Spleen (tissue), 11 donors: ENCODE results near the gene PPP1R9B. TPM values are rescaled to one million over a fixed set of nuclear protein-coding genes. Genes with fewer than 3 reads are reported as not detected.

Experiments used
- DNase-seq: peaks from one replicate; pipeline ENCODE4 v3.0.0-alpha.2; 2020
- H3K27ac ChIP-seq, 8 donors: fragments of 200-600 bp; sonication (generic) in 7 of 8; 1 replicate in 4 of 8; 2 replicates in 4 of 8; pipeline versions ENCODE4 v1.5.0 to v1.8.0; 2016 to 2021; ENCODE audit warnings: inconsistent platforms in 4 of 8, mild to moderate bottlenecking in 4 of 8, moderate library complexity in 1 of 8
- H3K27me3 ChIP-seq, 7 donors: fragments of 200-600 bp; sonication (generic) in 6 of 7; replicated peaks in 1 of 7; 1 replicate in 4 of 7; 2 replicates in 3 of 7; pipeline versions ENCODE4 v1.5.0 to v1.8.0; 2016 to 2021; ENCODE audit warnings: inconsistent platforms in 3 of 7, mild to moderate bottlenecking in 1 of 7
- H3K36me3 ChIP-seq, 6 donors: fragments of 200-600 bp; sonication (generic) in 5 of 6; 1 replicate in 4 of 6; 2 replicates in 2 of 6; pipeline versions ENCODE4 v1.5.0 to v1.8.0; 2016 to 2021; ENCODE audit warnings: inconsistent platforms in 2 of 6
- H3K4me1 ChIP-seq, 6 donors: fragments of 200-600 bp; sonication (generic) in 5 of 6; 1 replicate in 3 of 6; 2 replicates in 3 of 6; pipeline versions ENCODE4 v1.5.0 to v1.8.0; 2016 to 2021; ENCODE audit warnings: inconsistent platforms in 3 of 6
- H3K4me3 ChIP-seq, 8 donors: fragments of 200-600 bp; sonication (generic) in 7 of 8; 1 replicate in 4 of 8; 2 replicates in 4 of 8; pipeline versions ENCODE4 v1.5.0 to v1.8.0; 2016 to 2021; ENCODE audit warnings: inconsistent platforms in 4 of 8, mild to moderate bottlenecking in 4 of 8, moderate library complexity in 2 of 8
- H3K9me3 ChIP-seq, 8 donors: fragments of 200-600 bp; sonication (generic) in 7 of 8; 1 replicate in 4 of 8; 2 replicates in 4 of 8; pipeline versions ENCODE4 v1.5.0 to v1.8.0; 2016 to 2021; ENCODE audit warnings: inconsistent platforms in 4 of 8
- CTCF ChIP-seq, 11 experiments: fragments of 200-600 bp in 7 of 11; fragments of 450-650 bp in 4 of 11; sonication (generic) in 4 of 11; IDR thresholded peaks in 8 of 11; conservative IDR thresholded peaks in 3 of 11; 1 replicate in 7 of 11; 2 replicates in 4 of 11; pipeline versions ENCODE4 v1.4.0 to v1.8.0; 2016 to 2021; ENCODE audit warnings: antibody characterized with exemption in 11 of 11, inconsistent platforms in 4 of 11, mild to moderate bottlenecking in 1 of 11
- POLR2A ChIP-seq, 3 donors: fragments of 450-650 bp; IDR thresholded peaks; one replicate each; pipeline ENCODE4 v1.5.1; 2017; ENCODE audit warnings: antibody characterized with exemption in 3 of 3, mild to moderate bottlenecking in 1 of 3
- POLR2AphosphoS5 ChIP-seq, 3 donors: sonication (generic); formaldehyde crosslinking; IDR thresholded peaks; one replicate each; pipeline ENCODE4 v1.5.1; 2017; ENCODE audit warnings: antibody characterized with exemption in 3 of 3
- WGBS, 5 donors: extraction: QIAGEN DNeasy Blood & Tissue Kit in 3 of 5; methylation state at CpG; one replicate each; pipeline versions ENCODE4 v1.1.5 to v1.1.7; 2013 to 2018; 5-methylcytosine and 5-hydroxymethylcytosine counted together
- intact Hi-C: fragments of 100-400 bp; cut with DNase I; formaldehyde crosslinking; loops from one replicate; pipeline ENCODE4 v1.15.0; 2023; ENCODE audit warnings: low total_unique reads
- polyA plus RNA-seq, 3 donors: library from polyadenylated mRNA; stranded (reverse); fragments of 200-250 nt; gene quantifications; one replicate each; pipeline ENCODE4 v1.2.1, GENCODE V29; 2013
- total RNA-seq, 7 donors: library from RNA; depleted of rRNA in 3 of 7; stranded (reverse); fragments of >200 nt in 3 of 7; fragmentation: NEBNext Ultra II Directional in 4 of 7; extraction: Animal tissue kit (Norgen Biotek cat#: 25700) in 4 of 7; gene quantifications; one replicate each; pipeline versions ENCODE4 v1.1.0 to v1.2.1, GENCODE V29; 2016 to 2021
- donor health status: healthy with polysubstance abuse.
- donor health status: DM: no; HTN: no; CAD: no; lungs with moderate emphysema.
- donor health status: DM: no; HTN: no; CAD: no.
- donor health status: Bipolar disorder and iron deficiency.
- donor health status: healthy.
- donor health status: DM: no; HTN: no; CAD: no.
- donor health status: DM: yes; HTN: yes; CAD: no.

PPP1R9B gene
- total and polyA plus RNA-seq, 10 donors = 30.0 to 136 (median 86.2) TPM

GRCh38 chr17:50151937-50152547 lies 1.6 kb upstream of the PPP1R9B start:
- H3K27me3 ChIP-seq = no peaks in the 10 kb centered on the region
- 0 to 2% (median 1%) methylated on average over 10 to 12 of the region's 12 CpGs for WGBS, 5 donors
- intact Hi-C loops = no loop called here

DNA sequence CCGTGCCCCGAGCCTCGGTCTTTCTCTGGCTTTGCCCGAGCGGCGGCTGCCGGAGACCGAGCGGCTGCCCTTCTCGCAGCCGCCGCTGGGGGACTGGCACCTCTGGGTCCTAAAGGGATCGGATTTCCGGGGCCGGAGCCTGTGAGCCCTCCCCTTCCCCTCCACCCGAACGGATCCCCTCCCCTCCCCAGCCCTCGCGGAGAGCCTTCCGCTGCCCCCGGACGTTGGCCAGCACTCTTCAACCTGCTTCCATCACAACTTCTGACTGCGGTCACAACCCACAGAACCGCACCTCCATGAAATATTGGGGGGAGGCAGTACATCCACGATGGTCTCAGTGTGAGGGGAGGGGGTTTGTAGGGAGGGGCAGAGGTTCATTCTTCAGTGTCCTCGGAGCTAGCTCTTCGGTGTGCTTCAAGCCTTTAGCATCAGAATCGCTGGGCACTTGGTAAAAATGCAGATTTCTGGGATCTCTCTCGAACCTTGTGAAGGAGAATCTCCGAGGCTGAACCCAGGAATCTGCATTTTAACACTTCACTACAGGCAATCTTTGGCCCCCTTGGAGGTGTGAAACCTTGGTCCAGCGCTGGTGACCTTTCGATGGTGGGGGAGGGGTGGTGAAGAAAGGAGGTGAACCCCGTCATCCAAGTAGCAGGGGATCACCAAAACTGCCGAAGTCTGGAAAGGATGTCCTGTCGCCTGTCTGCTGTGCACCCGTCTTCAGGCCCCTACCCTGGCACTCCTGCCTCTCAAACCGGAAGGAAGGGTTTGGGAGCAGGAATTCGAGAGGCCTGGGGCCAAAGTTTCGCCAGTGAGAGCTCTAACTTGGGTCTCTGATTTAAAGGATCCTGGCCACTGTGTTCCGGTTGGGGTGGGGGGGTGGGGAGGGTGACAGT lies 812 bp upstream of the PPP1R9B start:
- WGBS, 5 donors = 0 to 1% (median 1%) methylated on average over 26 to 40 of the region's 40 CpGs
- H3K36me3 ChIP-seq = peaks cover 0 to 7% (median 0%) of the 10 kb centered on the region in 6 donors
- peak overlapping the region; percentile 83 to 98 (median 88) for H3K4me3 ChIP-seq
- H3K27ac ChIP-seq = peak overlapping the region; percentile 73 to 99 (median 97)
- H3K27me3 ChIP-seq = no peaks in the 10 kb centered on the region
- peak; percentile 98 for DNase-seq
- peak; percentile 79 to 86 (median 84) for TF ChIP-seq POLR2AphosphoS5 (IDR thresholded peaks at IDR 0.05)
- TF ChIP-seq CTCF (IDR thresholded peaks at IDR 0.05 in 8 of 11, conservative IDR thresholded peaks at IDR 0.05 in 3 of 11) = peak; percentile 53 to 93 (median 81)
- peak in 1 of 3 donors; percentile 11 for TF ChIP-seq POLR2A (IDR thresholded peaks at IDR 0.05)
- peaks cover 53 to 88% (median 63%) of the 10 kb centered on the region in 6 donors for H3K4me1 ChIP-seq
- intact Hi-C loops = no loop called here
- H3K9me3 ChIP-seq = no peaks in the 10 kb centered on the region

More at GRCh38 chr17:50151937-50152547, 1.6 kb upstream of the PPP1R9B start:
- H3K9me3 ChIP-seq = no peaks in the 10 kb centered on the region
- H3K36me3 ChIP-seq = no peaks in the 10 kb centered on the region
- peak overlapping the region; percentile 83 to 98 (median 88) for H3K4me3 ChIP-seq
- peak overlapping the region; percentile 73 to 99 (median 97) for H3K27ac ChIP-seq
- no peak for TF ChIP-seq POLR2A (IDR thresholded peaks at IDR 0.05)
- TF ChIP-seq POLR2AphosphoS5 (IDR thresholded peaks at IDR 0.05) = peak; percentile 56 to 72 (median 64)
- TF ChIP-seq CTCF (IDR thresholded peaks at IDR 0.05 in 8 of 11, conservative IDR thresholded peaks at IDR 0.05 in 3 of 11) = peak in 3 of 11 experiments; percentile 12 to 33 (median 15)
- peaks cover 45 to 80% (median 55%) of the 10 kb centered on the region in 6 donors for H3K4me1 ChIP-seq
- peak; percentile 93 for DNase-seq

GRCh38 chr17:50149417-50150353 lies 792 bp downstream of the PPP1R9B start:
- 0 to 1% (median 1%) methylated on average over 32 to 123 of the region's 123 CpGs for WGBS, 5 donors
- peaks cover 61 to 90% (median 74%) of the 10 kb centered on the region in 6 donors for H3K4me1 ChIP-seq
- H3K9me3 ChIP-seq = no peaks in the 10 kb centered on the region
- H3K36me3 ChIP-seq = peaks cover 0 to 21% (median 5%) of the 10 kb centered on the region in 6 donors
- DNase-seq = peak; percentile 95
- H3K27me3 ChIP-seq = no peaks in the 10 kb centered on the region
- peak overlapping the region; percentile 73 to 99 (median 97) for H3K27ac ChIP-seq
- intact Hi-C loops = no loop called here
- peak overlapping the region; percentile 83 to 98 (median 88) for H3K4me3 ChIP-seq
- TF ChIP-seq POLR2AphosphoS5 (IDR thresholded peaks at IDR 0.05) = peak; percentile 45 to 76 (median 63)
- TF ChIP-seq POLR2A (IDR thresholded peaks at IDR 0.05) = no peak
- peak in 7 of 11 experiments; percentile 7 to 41 (median 22) for TF ChIP-seq CTCF (IDR thresholded peaks at IDR 0.05 in 8 of 11, conservative IDR thresholded peaks at IDR 0.05 in 3 of 11)
